ENCODE results near the gene PNMA8B. TPM values are rescaled to one million over a fixed set of nuclear protein-coding genes. Genes with fewer than 3 reads are reported as not detected.

PNMA8B gene
- total RNA-seq, 1 experiment from 2014 or later, result not detected

GRCh38 chr19:46470376-46470775 lies 25.3 kb downstream of the PNMA8B start:
- in situ Hi-C loops (cut with HindIII; ENCODE audit: low pct_unique_long_range_greater_than_20kb, low sequenced_read_pairs), result no loop called here

GRCh38 chr19:46469541-46470185 lies 26.0 kb downstream of the PNMA8B start:
- DNase-seq (ENCODE audit: low read depth), result no peak
- in situ Hi-C loops (cut with HindIII; ENCODE audit: low pct_unique_long_range_greater_than_20kb, low sequenced_read_pairs), result no loop called here

More at GRCh38 chr19:46470376-46470775, 25.3 kb downstream of the PNMA8B start:
- DNase-seq (ENCODE audit: low read depth), result no peak

- no peak for DNase-seq (ENCODE audit: low read depth)
- in situ Hi-C loops (cut with HindIII; ENCODE audit: low pct_unique_long_range_greater_than_20kb, low sequenced_read_pairs), result no loop called here
These were observed 29.0 kb downstream of the PNMA8B start for GRCh38 chr19:46466536-46467196.

GRCh38 chr19:46463516-46463915 lies 32.2 kb downstream of the PNMA8B start:
- in situ Hi-C loops (cut with HindIII; ENCODE audit: low pct_unique_long_range_greater_than_20kb, low sequenced_read_pairs), result no loop called here
- no peak for DNase-seq (ENCODE audit: low read depth)

GRCh38 chr19:46461537-46461936 lies 34.1 kb downstream of the PNMA8B start:
- no peak for DNase-seq (ENCODE audit: low read depth)
- in situ Hi-C loops (cut with HindIII; ENCODE audit: low pct_unique_long_range_greater_than_20kb, low sequenced_read_pairs), result no loop called here

GRCh38 chr19:46460981-46461380 lies 34.7 kb downstream of the PNMA8B start:
- no peak for DNase-seq (ENCODE audit: low read depth)
- in situ Hi-C loops (cut with HindIII; ENCODE audit: low pct_unique_long_range_greater_than_20kb, low sequenced_read_pairs), result no loop called here

- in situ Hi-C loops (cut with HindIII; ENCODE audit: low pct_unique_long_range_greater_than_20kb, low sequenced_read_pairs), result no loop called here
These were observed 35.6 kb downstream of the PNMA8B start for GRCh38 chr19:46460055-46460454.

GRCh38 chr19:46456930-46457329 lies 38.7 kb downstream of the PNMA8B start:
- in situ Hi-C loops (cut with HindIII; ENCODE audit: low pct_unique_long_range_greater_than_20kb, low sequenced_read_pairs), result no loop called here
- no peak for DNase-seq (ENCODE audit: low read depth)

More at GRCh38 chr19:46460055-46460454, 35.6 kb downstream of the PNMA8B start:
- DNase-seq (ENCODE audit: low read depth), result no peak

GRCh38 chr19:46454244-46454643 lies 41.4 kb downstream of the PNMA8B start:
- in situ Hi-C loops (cut with HindIII; ENCODE audit: low pct_unique_long_range_greater_than_20kb, low sequenced_read_pairs), result no loop called here
- no peak for DNase-seq (ENCODE audit: low read depth)

- in situ Hi-C loops (cut with HindIII; ENCODE audit: low pct_unique_long_range_greater_than_20kb, low sequenced_read_pairs), result no loop called here
- no peak for DNase-seq (ENCODE audit: low read depth)
These were observed 42.0 kb downstream of the PNMA8B start for GRCh38 chr19:46453661-46454060.

GRCh38 chr19:46452186-46452585 lies 43.5 kb downstream of the PNMA8B start:
- in situ Hi-C loops (cut with HindIII; ENCODE audit: low pct_unique_long_range_greater_than_20kb, low sequenced_read_pairs), result no loop called here

GRCh38 chr19:46451352-46451751 lies 44.3 kb downstream of the PNMA8B start:
- in situ Hi-C loops (cut with HindIII; ENCODE audit: low pct_unique_long_range_greater_than_20kb, low sequenced_read_pairs), result no loop called here

More at GRCh38 chr19:46452186-46452585, 43.5 kb downstream of the PNMA8B start:
- no peak for DNase-seq (ENCODE audit: low read depth)

GRCh38 chr19:46450737-46451136 lies 44.9 kb downstream of the PNMA8B start:
- in situ Hi-C loops (cut with HindIII; ENCODE audit: low pct_unique_long_range_greater_than_20kb, low sequenced_read_pairs), result no loop called here
- DNase-seq (ENCODE audit: low read depth), result no peak

More at GRCh38 chr19:46451352-46451751, 44.3 kb downstream of the PNMA8B start:
- DNase-seq (ENCODE audit: low read depth), result no peak

- DNase-seq (ENCODE audit: low read depth), result no peak
- in situ Hi-C loops (cut with HindIII; ENCODE audit: low pct_unique_long_range_greater_than_20kb, low sequenced_read_pairs), result no loop called here
These were observed 46.4 kb downstream of the PNMA8B start for GRCh38 chr19:46449228-46449627.

GRCh38 chr19:46448601-46449000 lies 47.1 kb downstream of the PNMA8B start:
- in situ Hi-C loops (cut with HindIII; ENCODE audit: low pct_unique_long_range_greater_than_20kb, low sequenced_read_pairs), result no loop called here

GRCh38 chr19:46447824-46448223 lies 47.8 kb downstream of the PNMA8B start:
- in situ Hi-C loops (cut with HindIII; ENCODE audit: low pct_unique_long_range_greater_than_20kb, low sequenced_read_pairs), result no loop called here
- DNase-seq (ENCODE audit: low read depth), result no peak

More at GRCh38 chr19:46448601-46449000, 47.1 kb downstream of the PNMA8B start:
- DNase-seq (ENCODE audit: low read depth), result no peak

- DNase-seq (ENCODE audit: low read depth), result no peak
- in situ Hi-C loops (cut with HindIII; ENCODE audit: low pct_unique_long_range_greater_than_20kb, low sequenced_read_pairs), result no loop called here
These were observed 48.7 kb downstream of the PNMA8B start for GRCh38 chr19:46447006-46447405.

- in situ Hi-C loops (cut with HindIII; ENCODE audit: low pct_unique_long_range_greater_than_20kb, low sequenced_read_pairs), result no loop called here
These were observed 49.6 kb downstream of the PNMA8B start for GRCh38 chr19:46446021-46446420.

GRCh38 chr19:46442808-46443450 lies 52.7 kb downstream of the PNMA8B start:
- in situ Hi-C loops (cut with HindIII; ENCODE audit: low pct_unique_long_range_greater_than_20kb, low sequenced_read_pairs), result no loop called here
- DNase-seq (ENCODE audit: low read depth), result peak; percentile 63

More at GRCh38 chr19:46446021-46446420, 49.6 kb downstream of the PNMA8B start:
- DNase-seq (ENCODE audit: low read depth), result no peak
